Measurements from ENCODE around the gene RRP36.

RRP36 gene

DNA sequence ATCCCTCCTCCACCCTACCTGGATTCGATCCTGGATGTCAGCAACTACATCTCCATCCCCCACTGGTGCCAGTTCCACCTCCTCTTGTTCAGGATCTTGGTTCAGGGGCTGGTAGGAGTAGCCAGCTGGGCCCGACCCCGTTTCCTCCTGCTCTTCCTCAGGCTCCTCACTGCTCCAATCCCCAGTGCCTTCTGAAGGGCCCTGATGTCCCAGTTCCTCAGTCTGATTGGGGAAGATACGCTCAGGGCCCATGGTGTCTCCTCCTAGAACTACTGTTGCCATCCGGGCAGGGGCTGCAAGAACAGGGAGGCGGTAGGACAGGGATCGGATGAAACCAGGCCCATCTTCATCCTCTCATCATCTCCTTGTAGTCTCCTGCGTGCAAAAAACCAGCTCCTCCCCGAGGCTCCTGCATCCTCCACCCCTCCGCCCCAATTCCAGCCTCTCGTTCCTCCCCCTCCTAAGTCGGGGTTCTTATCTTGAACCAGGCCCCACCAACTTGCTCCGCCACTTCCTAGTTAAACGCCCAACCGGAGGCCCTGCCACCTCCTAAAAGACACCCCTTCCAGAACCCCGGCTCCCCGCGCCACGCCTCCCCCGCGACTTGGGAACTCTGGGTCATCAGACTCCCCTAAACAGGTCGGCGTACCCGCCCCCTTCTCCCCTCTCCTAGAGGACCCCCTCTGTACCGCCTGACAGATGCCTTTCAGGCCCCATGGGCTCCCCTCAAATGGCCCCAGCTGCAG is 8.2 kb upstream of the RRP36 start (continued):
- TF ChIP-seq, protein P1, sequence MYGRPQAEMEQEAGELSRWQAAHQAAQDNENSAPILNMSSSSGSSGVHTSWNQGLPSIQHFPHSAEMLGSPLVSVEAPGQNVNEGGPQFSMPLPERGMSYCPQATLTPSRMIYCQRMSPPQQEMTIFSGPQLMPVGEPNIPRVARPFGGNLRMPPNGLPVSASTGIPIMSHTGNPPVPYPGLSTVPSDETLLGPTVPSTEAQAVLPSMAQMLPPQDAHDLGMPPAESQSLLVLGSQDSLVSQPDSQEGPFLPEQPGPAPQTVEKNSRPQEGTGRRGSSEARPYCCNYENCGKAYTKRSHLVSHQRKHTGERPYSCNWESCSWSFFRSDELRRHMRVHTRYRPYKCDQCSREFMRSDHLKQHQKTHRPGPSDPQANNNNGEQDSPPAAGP (tag by site-specific recombination; IDR thresholded peaks at IDR 0.05) = peak; percentile 42; the same call in 1 of the 2 replicates
- peak; percentile 57; the same call in 1 of the 2 replicates for TF ChIP-seq ZNF341 (tag by site-specific recombination; IDR thresholded peaks at IDR 0.05; ENCODE audit: low read depth)
- TF ChIP-seq, protein P2, sequence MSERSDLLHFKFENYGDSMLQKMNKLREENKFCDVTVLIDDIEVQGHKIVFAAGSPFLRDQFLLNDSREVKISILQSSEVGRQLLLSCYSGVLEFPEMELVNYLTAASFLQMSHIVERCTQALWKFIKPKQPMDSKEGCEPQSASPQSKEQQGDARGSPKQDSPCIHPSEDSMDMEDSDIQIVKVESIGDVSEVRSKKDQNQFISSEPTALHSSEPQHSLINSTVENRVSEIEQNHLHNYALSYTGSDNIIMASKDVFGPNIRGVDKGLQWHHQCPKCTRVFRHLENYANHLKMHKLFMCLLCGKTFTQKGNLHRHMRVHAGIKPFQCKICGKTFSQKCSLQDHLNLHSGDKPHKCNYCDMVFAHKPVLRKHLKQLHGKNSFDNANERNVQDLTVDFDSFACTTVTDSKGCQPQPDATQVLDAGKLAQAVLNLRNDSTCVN (tag by site-specific recombination; optimal IDR thresholded peaks at IDR 0.05) = no peak
- TF ChIP-seq, protein P3, sequence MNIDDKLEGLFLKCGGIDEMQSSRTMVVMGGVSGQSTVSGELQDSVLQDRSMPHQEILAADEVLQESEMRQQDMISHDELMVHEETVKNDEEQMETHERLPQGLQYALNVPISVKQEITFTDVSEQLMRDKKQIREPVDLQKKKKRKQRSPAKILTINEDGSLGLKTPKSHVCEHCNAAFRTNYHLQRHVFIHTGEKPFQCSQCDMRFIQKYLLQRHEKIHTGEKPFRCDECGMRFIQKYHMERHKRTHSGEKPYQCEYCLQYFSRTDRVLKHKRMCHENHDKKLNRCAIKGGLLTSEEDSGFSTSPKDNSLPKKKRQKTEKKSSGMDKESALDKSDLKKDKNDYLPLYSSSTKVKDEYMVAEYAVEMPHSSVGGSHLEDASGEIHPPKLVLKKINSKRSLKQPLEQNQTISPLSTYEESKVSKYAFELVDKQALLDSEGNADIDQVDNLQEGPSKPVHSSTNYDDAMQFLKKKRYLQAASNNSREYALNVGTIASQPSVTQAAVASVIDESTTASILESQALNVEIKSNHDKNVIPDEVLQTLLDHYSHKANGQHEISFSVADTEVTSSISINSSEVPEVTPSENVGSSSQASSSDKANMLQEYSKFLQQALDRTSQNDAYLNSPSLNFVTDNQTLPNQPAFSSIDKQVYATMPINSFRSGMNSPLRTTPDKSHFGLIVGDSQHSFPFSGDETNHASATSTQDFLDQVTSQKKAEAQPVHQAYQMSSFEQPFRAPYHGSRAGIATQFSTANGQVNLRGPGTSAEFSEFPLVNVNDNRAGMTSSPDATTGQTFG (tag by site-specific recombination; IDR thresholded peaks at IDR 0.05; ENCODE audit: borderline replicate concordance) = no peak
- no peak for TF ChIP-seq SETDB1 (IDR thresholded peaks at IDR 0.05; ENCODE audit: insufficient read length, low read length)
- no peak for TF ChIP-seq ZNF140 (tag by site-specific recombination; IDR thresholded peaks at IDR 0.05)
- TF ChIP-seq, protein P4, sequence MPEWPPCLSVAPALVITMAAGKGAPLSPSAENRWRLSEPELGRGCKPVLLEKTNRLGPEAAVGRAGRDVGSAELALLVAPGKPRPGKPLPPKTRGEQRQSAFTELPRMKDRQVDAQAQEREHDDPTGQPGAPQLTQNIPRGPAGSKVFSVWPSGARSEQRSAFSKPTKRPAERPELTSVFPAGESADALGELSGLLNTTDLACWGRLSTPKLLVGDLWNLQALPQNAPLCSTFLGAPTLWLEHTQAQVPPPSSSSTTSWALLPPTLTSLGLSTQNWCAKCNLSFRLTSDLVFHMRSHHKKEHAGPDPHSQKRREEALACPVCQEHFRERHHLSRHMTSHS (tag by site-specific recombination; IDR thresholded peaks at IDR 0.05) = no peak
- TF ChIP-seq, protein P5, sequence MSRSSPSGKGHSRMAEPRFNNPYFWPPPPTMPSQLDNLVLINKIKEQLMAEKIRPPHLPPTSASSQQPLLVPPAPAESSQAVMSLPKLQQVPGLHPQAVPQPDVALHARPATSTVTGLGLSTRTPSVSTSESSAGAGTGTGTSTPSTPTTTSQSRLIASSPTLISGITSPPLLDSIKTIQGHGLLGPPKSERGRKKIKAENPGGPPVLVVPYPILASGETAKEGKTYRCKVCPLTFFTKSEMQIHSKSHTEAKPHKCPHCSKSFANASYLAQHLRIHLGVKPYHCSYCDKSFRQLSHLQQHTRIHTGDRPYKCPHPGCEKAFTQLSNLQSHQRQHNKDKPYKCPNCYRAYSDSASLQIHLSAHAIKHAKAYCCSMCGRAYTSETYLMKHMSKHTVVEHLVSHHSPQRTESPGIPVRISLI (tag by site-specific recombination; IDR thresholded peaks at IDR 0.05) = no peak
- TF ChIP-seq ZEB2 (tag by site-specific recombination; IDR thresholded peaks at IDR 0.05) = no peak
- TF ChIP-seq, protein P6, sequence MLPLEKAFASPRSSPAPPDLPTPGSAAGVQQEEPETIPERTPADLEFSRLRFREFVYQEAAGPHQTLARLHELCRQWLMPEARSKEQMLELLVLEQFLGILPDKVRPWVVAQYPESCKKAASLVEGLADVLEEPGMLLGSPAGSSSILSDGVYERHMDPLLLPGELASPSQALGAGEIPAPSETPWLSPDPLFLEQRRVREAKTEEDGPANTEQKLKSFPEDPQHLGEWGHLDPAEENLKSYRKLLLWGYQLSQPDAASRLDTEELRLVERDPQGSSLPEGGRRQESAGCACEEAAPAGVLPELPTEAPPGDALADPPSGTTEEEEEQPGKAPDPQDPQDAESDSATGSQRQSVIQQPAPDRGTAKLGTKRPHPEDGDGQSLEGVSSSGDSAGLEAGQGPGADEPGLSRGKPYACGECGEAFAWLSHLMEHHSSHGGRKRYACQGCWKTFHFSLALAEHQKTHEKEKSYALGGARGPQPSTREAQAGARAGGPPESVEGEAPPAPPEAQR (tag by site-specific recombination; IDR thresholded peaks at IDR 0.05) = no peak
- no peak for TF ChIP-seq ZNF211 (tag by site-specific recombination; IDR thresholded peaks at IDR 0.05; ENCODE audit: low read depth)
- no peak for TF ChIP-seq ZNF561 (tag by site-specific recombination; IDR thresholded peaks at IDR 0.05; ENCODE audit: borderline replicate concordance)
- TF ChIP-seq ZNF394 (tag by site-specific recombination; IDR thresholded peaks at IDR 0.05; ENCODE audit: borderline replicate concordance) = no peak
- TF ChIP-seq, protein P7, sequence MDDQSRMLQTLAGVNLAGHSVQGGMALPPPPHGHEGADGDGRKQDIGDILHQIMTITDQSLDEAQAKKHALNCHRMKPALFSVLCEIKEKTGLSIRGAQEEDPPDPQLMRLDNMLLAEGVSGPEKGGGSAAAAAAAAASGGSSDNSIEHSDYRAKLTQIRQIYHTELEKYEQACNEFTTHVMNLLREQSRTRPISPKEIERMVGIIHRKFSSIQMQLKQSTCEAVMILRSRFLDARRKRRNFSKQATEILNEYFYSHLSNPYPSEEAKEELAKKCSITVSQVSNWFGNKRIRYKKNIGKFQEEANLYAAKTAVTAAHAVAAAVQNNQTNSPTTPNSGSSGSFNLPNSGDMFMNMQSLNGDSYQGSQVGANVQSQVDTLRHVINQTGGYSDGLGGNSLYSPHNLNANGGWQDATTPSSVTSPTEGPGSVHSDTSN (CRISPR knock-in tag; IDR thresholded peaks at IDR 0.05) = no peak
- TF ChIP-seq ZNF785 (tag by site-specific recombination; IDR thresholded peaks at IDR 0.05) = no peak
- TF ChIP-seq ZBTB1 (tag by site-specific recombination; IDR thresholded peaks at IDR 0.05) = no peak
- peak; percentile 33; the same call in 1 of the 2 replicates for TF ChIP-seq KLF1 (tag by site-specific recombination; IDR thresholded peaks at IDR 0.05)
- TF ChIP-seq ZNF658 (tag by site-specific recombination; IDR thresholded peaks at IDR 0.05) = no peak
- peak; percentile 32; the same call in 1 of the 2 replicates for TF ChIP-seq ZNF600 (tag by site-specific recombination; IDR thresholded peaks at IDR 0.05)
- TF ChIP-seq TCF7L2 (IDR thresholded peaks at IDR 0.05; ENCODE audit: borderline replicate concordance, low read depth, low read length) = no peak
- no peak for TF ChIP-seq ZNF423 (tag by site-specific recombination; IDR thresholded peaks at IDR 0.05)
- no peak for TF ChIP-seq ZNF544 (tag by site-specific recombination; IDR thresholded peaks at IDR 0.05)
- no peak for TF ChIP-seq HOXA7 (CRISPR knock-in tag; IDR thresholded peaks at IDR 0.05; ENCODE audit: borderline replicate concordance)
- TF ChIP-seq, protein P8, sequence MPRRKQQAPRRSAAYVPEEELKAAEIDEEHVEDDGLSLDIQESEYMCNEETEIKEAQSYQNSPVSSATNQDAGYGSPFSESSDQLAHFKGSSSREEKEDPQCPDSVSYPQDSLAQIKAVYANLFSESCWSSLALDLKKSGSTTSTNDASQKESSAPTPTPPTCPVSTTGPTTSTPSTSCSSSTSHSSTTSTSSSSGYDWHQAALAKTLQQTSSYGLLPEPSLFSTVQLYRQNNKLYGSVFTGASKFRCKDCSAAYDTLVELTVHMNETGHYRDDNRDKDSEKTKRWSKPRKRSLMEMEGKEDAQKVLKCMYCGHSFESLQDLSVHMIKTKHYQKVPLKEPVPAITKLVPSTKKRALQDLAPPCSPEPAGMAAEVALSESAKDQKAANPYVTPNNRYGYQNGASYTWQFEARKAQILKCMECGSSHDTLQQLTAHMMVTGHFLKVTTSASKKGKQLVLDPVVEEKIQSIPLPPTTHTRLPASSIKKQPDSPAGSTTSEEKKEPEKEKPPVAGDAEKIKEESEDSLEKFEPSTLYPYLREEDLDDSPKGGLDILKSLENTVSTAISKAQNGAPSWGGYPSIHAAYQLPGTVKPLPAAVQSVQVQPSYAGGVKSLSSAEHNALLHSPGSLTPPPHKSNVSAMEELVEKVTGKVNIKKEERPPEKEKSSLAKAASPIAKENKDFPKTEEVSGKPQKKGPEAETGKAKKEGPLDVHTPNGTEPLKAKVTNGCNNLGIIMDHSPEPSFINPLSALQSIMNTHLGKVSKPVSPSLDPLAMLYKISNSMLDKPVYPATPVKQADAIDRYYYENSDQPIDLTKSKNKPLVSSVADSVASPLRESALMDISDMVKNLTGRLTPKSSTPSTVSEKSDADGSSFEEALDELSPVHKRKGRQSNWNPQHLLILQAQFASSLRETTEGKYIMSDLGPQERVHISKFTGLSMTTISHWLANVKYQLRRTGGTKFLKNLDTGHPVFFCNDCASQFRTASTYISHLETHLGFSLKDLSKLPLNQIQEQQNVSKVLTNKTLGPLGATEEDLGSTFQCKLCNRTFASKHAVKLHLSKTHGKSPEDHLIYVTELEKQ (tag by site-specific recombination; IDR thresholded peaks at IDR 0.05; ENCODE audit: borderline replicate concordance) = no peak
